ENCODE results near the gene MUC12.

GRCh38 chr7:100952641-100953040 is 16.7 kb upstream of the MUC12 start:
- TF ChIP-seq POLR2A (IDR thresholded peaks at IDR 0.05): no peak
- TF ChIP-seq, protein P1, sequence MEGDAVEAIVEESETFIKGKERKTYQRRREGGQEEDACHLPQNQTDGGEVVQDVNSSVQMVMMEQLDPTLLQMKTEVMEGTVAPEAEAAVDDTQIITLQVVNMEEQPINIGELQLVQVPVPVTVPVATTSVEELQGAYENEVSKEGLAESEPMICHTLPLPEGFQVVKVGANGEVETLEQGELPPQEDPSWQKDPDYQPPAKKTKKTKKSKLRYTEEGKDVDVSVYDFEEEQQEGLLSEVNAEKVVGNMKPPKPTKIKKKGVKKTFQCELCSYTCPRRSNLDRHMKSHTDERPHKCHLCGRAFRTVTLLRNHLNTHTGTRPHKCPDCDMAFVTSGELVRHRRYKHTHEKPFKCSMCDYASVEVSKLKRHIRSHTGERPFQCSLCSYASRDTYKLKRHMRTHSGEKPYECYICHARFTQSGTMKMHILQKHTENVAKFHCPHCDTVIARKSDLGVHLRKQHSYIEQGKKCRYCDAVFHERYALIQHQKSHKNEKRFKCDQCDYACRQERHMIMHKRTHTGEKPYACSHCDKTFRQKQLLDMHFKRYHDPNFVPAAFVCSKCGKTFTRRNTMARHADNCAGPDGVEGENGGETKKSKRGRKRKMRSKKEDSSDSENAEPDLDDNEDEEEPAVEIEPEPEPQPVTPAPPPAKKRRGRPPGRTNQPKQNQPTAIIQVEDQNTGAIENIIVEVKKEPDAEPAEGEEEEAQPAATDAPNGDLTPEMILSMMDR (IDR thresholded peaks at IDR 0.05): no peak
